HG03442 (cell line): ENCODE results near the gene RHO.
"Not testable (repeated sequence)": the region's sequence is repeated elsewhere in the genome, so short reads cannot be mapped to it uniquely, and the experiment has no call there.

Source experiments
- ATAC-seq: cut with Tn5 transposase; IDR thresholded peaks from one replicate; pipeline ENCODE4 v1.9.1; 2021; ENCODE audit warnings: mild to moderate bottlenecking, moderate library complexity; ENCODE audit not compliant: unreplicated experiment

Gene RHO

GRCh38 chr3:129528589-129529100 lies at the start of gene RHO:
Gene RHO (plus strand): TSS chr3:129528639. CDS start chr3:129528734, 95 bp downstream.
- no peak for ATAC-seq

- ATAC-seq: not testable (repeated sequence)
Observed at GRCh38 chr3:129481225-129481765, 47.1 kb upstream of the RHO start.

GRCh38 chr3:129481766-129482332 lies 46.6 kb upstream of the RHO start:
- ATAC-seq: no peak

- ATAC-seq: no peak
Observed at GRCh38 chr3:129482721-129483120, 45.7 kb upstream of the RHO start.

GRCh38 chr3:129483870-129484269 lies 44.6 kb upstream of the RHO start:
- ATAC-seq: no peak

- ATAC-seq: not testable (repeated sequence)
Observed at GRCh38 chr3:129485146-129485545, 43.3 kb upstream of the RHO start.

GRCh38 chr3:129485721-129486663 lies 42.4 kb upstream of the RHO start:
- ATAC-seq: no peak

- ATAC-seq: no peak
Observed at GRCh38 chr3:129486664-129487035, 41.8 kb upstream of the RHO start.

- ATAC-seq: no peak
Observed at GRCh38 chr3:129487183-129487867, 41.1 kb upstream of the RHO start.

GRCh38 chr3:129487868-129488335 lies 40.5 kb upstream of the RHO start:
- ATAC-seq: not testable (repeated sequence)

GRCh38 chr3:129489258-129489657 lies 39.2 kb upstream of the RHO start:
- not testable (repeated sequence) for ATAC-seq

GRCh38 chr3:129490273-129490675 lies 38.2 kb upstream of the RHO start:
- peak; percentile 67 for ATAC-seq

GRCh38 chr3:129491077-129491476 lies 37.4 kb upstream of the RHO start:
- not testable (repeated sequence) for ATAC-seq

- ATAC-seq: no peak
Observed at GRCh38 chr3:129491794-129492193, 36.6 kb upstream of the RHO start.

- no peak for ATAC-seq
Observed at GRCh38 chr3:129492691-129493090, 35.7 kb upstream of the RHO start.

GRCh38 chr3:129493206-129493605 lies 35.2 kb upstream of the RHO start:
- ATAC-seq: no peak

GRCh38 chr3:129494499-129494898 lies 33.9 kb upstream of the RHO start:
- not testable (repeated sequence) for ATAC-seq

GRCh38 chr3:129495006-129495639 lies 33.3 kb upstream of the RHO start:
- ATAC-seq: not testable (repeated sequence)

GRCh38 chr3:129497876-129498275 lies 30.6 kb upstream of the RHO start:
- not testable (repeated sequence) for ATAC-seq
